Measurements from ENCODE around the gene SP140.

The SP140 gene

DNA sequence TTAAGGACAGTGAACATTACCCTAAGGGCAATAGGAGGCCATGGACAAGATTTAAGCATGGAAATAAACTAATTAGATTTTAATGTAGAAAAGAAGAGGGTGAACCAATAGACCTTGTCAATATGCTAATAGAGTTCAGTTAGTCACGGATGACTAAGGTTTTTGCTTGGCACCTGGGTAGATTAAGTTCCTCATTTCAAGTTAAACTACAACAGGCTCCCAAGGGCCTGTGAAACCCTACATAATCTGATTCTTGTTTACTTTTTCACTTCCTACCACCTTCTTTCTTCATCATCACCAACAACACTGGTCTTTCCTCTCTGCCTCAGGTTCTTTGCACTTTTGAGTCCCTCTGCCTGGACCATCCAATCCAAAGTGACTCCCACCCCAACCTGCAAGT lies 20.5 kb upstream of the SP140 start (continued):
- TF ChIP-seq KLF8 (tag by site-specific recombination; IDR thresholded peaks at IDR 0.05) = no peak
- TF ChIP-seq ZNF426 (tag by site-specific recombination; IDR thresholded peaks at IDR 0.05) = no peak
- no peak for TF ChIP-seq ZNF571 (tag by site-specific recombination; IDR thresholded peaks at IDR 0.05)
- no peak for TF ChIP-seq ZNF596 (tag by site-specific recombination; IDR thresholded peaks at IDR 0.05)
- no peak for TF ChIP-seq ZNF341 (tag by site-specific recombination; IDR thresholded peaks at IDR 0.05; ENCODE audit: low read depth)
- no peak for TF ChIP-seq SETDB1 (IDR thresholded peaks at IDR 0.05; ENCODE audit: insufficient read length, low read length)
- no peak for TF ChIP-seq ZNF600 (tag by site-specific recombination; IDR thresholded peaks at IDR 0.05)

DNA sequence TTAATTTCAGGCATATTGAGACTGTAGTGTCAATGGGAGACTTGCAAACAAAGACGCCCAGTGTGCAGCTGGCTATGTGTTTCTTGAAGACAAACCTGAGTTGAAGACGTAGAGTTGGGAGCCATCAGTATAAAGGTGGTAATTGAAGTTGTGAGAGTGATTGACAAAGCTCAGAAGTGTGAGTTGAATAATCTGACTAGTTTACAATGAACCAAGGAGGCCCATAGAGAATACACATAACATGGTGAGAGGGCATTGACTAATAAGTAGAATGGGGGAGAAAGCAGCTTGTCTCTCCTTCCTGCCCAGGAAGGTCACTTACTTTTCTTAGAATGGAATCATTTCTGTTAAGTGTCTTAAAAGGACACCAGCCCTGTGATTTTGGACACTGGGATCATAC lies 19.8 kb upstream of the SP140 start:
- POLR2A ChIA-PET = no interaction called here
- CTCF ChIA-PET = no interaction called here
- Histone ChIP-seq H3K4me1 (ENCODE audit: control insufficient read depth, insufficient read depth, low read length) (no peaks in the 10 kb centered on the region), H3K9me3 (ENCODE audit: control insufficient read depth, insufficient read depth, low read depth, low read length) (no peaks in the 10 kb centered on the region), H3K4me3 (ENCODE audit: low read depth, low read length) (no peak overlapping the region), H3K27ac (ENCODE audit: extremely low read depth, low read depth, low read length) (no peak overlapping the region), H3K36me3 (ENCODE audit: control insufficient read depth in 2 of 2, insufficient read depth in 1 of 2, low read length in 2 of 2) (peaks cover 0 to 58% of the 10 kb centered on the region in 2 experiments; a peak in 1 of 3 replicates)
- TF ChIP-seq AEBP2 (tag by site-specific recombination; IDR thresholded peaks at IDR 0.05; ENCODE audit: borderline replicate concordance) (no peak), ZNF155 (tag by site-specific recombination; IDR thresholded peaks at IDR 0.05) (no peak), FEZF1 (tag by site-specific recombination; IDR thresholded peaks at IDR 0.05) (no peak), ZNF580 (tag by site-specific recombination; IDR thresholded peaks at IDR 0.05) (no peak), ZNF157 (tag by site-specific recombination; IDR thresholded peaks at IDR 0.05) (no peak), ZNF174 (tag by site-specific recombination; IDR thresholded peaks at IDR 0.05) (no peak)
- TF ChIP-seq, protein P1, sequence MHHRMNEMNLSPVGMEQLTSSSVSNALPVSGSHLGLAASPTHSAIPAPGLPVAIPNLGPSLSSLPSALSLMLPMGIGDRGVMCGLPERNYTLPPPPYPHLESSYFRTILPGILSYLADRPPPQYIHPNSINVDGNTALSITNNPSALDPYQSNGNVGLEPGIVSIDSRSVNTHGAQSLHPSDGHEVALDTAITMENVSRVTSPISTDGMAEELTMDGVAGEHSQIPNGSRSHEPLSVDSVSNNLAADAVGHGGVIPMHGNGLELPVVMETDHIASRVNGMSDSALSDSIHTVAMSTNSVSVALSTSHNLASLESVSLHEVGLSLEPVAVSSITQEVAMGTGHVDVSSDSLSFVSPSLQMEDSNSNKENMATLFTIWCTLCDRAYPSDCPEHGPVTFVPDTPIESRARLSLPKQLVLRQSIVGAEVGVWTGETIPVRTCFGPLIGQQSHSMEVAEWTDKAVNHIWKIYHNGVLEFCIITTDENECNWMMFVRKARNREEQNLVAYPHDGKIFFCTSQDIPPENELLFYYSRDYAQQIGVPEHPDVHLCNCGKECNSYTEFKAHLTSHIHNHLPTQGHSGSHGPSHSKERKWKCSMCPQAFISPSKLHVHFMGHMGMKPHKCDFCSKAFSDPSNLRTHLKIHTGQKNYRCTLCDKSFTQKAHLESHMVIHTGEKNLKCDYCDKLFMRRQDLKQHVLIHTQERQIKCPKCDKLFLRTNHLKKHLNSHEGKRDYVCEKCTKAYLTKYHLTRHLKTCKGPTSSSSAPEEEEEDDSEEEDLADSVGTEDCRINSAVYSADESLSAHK (tag by site-specific recombination; IDR thresholded peaks at IDR 0.05) = no peak
- TF ChIP-seq, protein P2, sequence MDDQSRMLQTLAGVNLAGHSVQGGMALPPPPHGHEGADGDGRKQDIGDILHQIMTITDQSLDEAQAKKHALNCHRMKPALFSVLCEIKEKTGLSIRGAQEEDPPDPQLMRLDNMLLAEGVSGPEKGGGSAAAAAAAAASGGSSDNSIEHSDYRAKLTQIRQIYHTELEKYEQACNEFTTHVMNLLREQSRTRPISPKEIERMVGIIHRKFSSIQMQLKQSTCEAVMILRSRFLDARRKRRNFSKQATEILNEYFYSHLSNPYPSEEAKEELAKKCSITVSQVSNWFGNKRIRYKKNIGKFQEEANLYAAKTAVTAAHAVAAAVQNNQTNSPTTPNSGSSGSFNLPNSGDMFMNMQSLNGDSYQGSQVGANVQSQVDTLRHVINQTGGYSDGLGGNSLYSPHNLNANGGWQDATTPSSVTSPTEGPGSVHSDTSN (CRISPR knock-in tag; IDR thresholded peaks at IDR 0.05) = no peak

DNA sequence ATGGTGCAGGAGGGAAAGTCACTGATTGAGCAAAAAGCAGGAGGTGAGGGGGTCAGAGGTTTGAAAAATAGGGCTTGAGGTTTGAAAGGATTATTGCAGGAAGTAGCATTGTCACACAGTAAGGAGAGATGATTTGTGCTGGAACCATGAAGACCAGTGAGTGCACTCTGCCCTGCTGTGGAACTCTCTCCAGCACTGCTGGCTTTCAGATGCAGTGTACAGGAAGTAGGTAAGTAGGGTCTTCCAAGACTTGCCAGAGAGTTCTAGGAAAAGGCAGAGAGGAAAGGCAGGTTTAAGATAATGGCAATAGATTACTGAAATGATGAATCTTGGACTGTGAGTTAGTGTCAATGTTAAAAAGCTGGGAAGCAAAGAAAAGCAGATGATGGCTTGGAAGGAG lies 17.0 kb upstream of the SP140 start:
- TF ChIP-seq, protein P3, sequence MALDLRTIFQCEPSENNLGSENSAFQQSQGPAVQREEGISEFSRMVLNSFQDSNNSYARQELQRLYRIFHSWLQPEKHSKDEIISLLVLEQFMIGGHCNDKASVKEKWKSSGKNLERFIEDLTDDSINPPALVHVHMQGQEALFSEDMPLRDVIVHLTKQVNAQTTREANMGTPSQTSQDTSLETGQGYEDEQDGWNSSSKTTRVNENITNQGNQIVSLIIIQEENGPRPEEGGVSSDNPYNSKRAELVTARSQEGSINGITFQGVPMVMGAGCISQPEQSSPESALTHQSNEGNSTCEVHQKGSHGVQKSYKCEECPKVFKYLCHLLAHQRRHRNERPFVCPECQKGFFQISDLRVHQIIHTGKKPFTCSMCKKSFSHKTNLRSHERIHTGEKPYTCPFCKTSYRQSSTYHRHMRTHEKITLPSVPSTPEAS (tag by site-specific recombination; IDR thresholded peaks at IDR 0.05) = no peak
- TF ChIP-seq ZNF555 (tag by site-specific recombination; conservative IDR thresholded peaks at IDR 0.05) = no peak
- no peaks in the 10 kb centered on the region for H3K4me1 ChIP-seq (ENCODE audit: control insufficient read depth, insufficient read depth, low read length)
- H3K36me3 ChIP-seq (ENCODE audit: control insufficient read depth in 2 of 2, insufficient read depth in 1 of 2, low read length in 2 of 2) = peaks cover 0 to 72% of the 10 kb centered on the region in 2 experiments; a peak in 1 of 3 replicates
- H3K4me3 ChIP-seq (ENCODE audit: low read depth, low read length) = no peak overlapping the region
- H3K27ac ChIP-seq (ENCODE audit: extremely low read depth, low read depth, low read length) = no peak overlapping the region
- ChIA-PET POLR2A (no interaction called here), CTCF (interaction anchor here (0.6 to 1.0 kb wide), 2 partner anchors 590 to 1980 kb away, joined by 3 to 5 read pairs; no protein-coding TSS in a partner anchor)
- H3K9me3 ChIP-seq (ENCODE audit: control insufficient read depth, insufficient read depth, low read depth, low read length) = no peaks in the 10 kb centered on the region
